Astrocyte of the spinal cord (primary cell): ENCODE data around the gene TBC1D1.

Source experiments
- DNase-seq: peaks from one replicate; pipeline ENCODE4 v3.0.0; 2011; ENCODE audit warnings: low read depth, low spot score
- H3K4me3 ChIP-seq: 2 replicates; pipeline ENCODE4 v1.5.1; 2011; ENCODE audit warnings: low read depth, mild to moderate bottlenecking, low read length, moderate library complexity
- in situ Hi-C: cut with HindIII; loops from 2 replicates; pipeline ENCODE4 v1.10.0; 2017; ENCODE audit warnings: low sequenced_read_pairs
- TF ChIP-seq, protein P1 (sequence below): IDR thresholded peaks from 2 replicates; pipeline ENCODE4 v1.5.1; 2012; ENCODE audit warnings: low read depth, mild to moderate bottlenecking, low read length, inconsistent platforms

The TBC1D1 gene

GRCh38 chr4:38153387-38153760 lies 262.5 kb downstream of the TBC1D1 start:
- TF ChIP-seq, protein P1, sequence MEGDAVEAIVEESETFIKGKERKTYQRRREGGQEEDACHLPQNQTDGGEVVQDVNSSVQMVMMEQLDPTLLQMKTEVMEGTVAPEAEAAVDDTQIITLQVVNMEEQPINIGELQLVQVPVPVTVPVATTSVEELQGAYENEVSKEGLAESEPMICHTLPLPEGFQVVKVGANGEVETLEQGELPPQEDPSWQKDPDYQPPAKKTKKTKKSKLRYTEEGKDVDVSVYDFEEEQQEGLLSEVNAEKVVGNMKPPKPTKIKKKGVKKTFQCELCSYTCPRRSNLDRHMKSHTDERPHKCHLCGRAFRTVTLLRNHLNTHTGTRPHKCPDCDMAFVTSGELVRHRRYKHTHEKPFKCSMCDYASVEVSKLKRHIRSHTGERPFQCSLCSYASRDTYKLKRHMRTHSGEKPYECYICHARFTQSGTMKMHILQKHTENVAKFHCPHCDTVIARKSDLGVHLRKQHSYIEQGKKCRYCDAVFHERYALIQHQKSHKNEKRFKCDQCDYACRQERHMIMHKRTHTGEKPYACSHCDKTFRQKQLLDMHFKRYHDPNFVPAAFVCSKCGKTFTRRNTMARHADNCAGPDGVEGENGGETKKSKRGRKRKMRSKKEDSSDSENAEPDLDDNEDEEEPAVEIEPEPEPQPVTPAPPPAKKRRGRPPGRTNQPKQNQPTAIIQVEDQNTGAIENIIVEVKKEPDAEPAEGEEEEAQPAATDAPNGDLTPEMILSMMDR, result no peak
- H3K4me3 ChIP-seq, result no peak overlapping the region
- in situ Hi-C loops, result no loop called here
- no peak for DNase-seq

- in situ Hi-C loops, result no loop called here
- H3K4me3 ChIP-seq, result no peak overlapping the region
- DNase-seq, result no peak
- TF ChIP-seq, protein P1, result no peak
These were observed 263.4 kb downstream of the TBC1D1 start for GRCh38 chr4:38154252-38154651.

DNA sequence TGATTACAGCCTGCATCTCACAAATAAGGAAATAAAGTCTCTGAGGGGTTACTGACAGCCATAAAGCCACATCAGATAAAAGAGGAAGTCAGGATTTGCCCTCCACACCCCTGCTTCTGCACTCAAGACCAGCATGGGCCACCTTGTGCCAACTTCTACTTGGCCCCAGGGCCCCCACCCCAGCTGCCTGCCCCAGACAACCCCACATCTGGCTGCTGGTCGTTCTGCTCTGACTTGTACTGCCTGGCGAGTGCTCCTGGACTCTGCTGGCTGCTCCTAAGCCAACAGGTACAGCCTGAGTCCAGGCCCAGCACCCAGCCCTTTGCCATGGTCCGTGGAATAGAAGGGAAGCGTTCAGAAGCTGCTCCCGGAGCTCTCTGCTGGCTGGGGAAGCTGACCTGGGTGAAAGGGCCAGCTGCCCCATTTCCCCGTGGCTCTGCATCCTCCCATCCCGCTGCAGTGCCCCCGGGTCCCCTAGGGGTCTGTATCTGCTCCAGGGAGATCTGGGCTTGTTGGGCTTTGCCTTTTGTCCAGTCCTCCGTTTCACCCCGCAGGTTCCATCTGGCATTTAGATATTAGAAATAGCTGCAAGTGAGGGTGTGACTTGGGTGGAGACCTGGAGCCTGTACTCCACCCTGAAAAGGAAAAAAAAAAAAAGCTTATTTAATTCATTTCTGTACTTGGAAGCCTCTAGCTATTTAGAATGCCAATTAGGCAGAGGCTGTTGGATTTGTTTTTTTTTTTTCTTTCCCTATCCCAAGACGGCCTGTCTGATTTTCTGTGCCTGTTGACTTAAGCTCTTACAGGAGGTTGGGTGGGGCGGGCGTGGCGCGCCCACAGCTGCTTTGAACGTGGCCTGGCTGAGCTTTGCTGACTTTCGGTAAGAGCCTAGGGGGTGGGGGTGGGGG lies 264.1 kb downstream of the TBC1D1 start:
- in situ Hi-C loops, result no loop called here
- H3K4me3 ChIP-seq, result no peak overlapping the region
- TF ChIP-seq, protein P1, result no peak
- DNase-seq, result no peak

GRCh38 chr4:38155589-38156294 lies 264.9 kb downstream of the TBC1D1 start:
- no peak overlapping the region for H3K4me3 ChIP-seq
- TF ChIP-seq, protein P1, result no peak
- DNase-seq, result no peak
- in situ Hi-C loops, result no loop called here

DNA sequence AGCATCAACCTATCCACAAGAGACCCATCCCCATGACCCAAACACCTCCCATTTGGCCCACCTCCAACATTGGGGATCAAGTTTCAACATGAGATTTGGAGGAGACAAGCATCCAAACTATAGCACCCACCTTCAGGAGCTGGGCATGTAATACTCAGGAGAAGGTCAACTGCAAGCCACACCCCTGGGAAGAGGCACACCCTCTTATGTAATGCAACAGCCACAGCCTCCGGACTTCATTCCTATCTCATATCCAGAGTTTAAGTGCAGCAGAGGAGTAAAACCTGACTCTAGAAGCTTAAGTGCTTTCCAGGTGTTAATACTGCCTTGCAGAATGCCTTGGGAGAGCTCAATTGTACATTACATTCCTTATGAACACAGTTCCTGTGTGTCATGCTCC lies 266.7 kb downstream of the TBC1D1 start:
- no peak for DNase-seq
- no peak overlapping the region for H3K4me3 ChIP-seq
- TF ChIP-seq, protein P1, result no peak
- in situ Hi-C loops, result no loop called here

DNA sequence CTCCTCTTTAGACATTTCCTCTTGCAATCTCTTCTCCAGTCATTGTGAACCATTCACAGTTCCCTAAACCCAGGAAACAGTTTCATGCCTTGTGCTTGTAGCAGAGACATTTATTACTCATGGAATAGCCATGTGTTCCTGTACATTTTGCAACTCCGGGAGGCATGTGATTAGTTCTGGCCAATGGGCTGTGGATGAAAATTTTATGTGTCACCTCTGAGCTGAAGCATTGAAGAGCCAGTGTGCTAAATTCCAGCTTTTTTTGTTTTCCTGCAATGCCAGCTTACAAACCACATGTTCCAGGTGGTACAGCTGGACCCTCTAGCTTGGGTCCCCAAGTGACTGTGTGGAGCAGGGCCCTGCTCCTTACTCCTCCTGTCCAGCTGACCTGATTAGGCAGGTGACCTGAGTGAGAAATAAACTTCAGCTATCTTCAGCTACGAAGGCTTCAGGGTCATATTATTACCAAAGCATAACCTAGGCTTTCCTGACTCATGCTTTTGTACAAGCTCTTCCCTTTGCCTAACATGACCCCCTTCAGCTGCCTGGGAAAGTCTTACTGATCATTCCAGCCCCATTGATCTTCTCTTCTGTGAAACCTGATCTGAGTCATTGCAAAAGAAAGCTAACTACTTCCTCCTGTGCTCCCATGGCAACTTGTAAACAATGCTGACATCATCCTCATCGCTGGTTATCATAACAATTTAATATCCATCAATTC lies 269.8 kb downstream of the TBC1D1 start:
- in situ Hi-C loops, result no loop called here
- peak; percentile 93 for DNase-seq
- TF ChIP-seq, protein P1, result no peak
- no peak overlapping the region for H3K4me3 ChIP-seq
